ENCODE measurements around the gene MPRIP. TPM values are rescaled to one million over a fixed set of nuclear protein-coding genes. Genes with fewer than 3 reads are reported as not detected.

Gene MPRIP
- total RNA-seq, 1 experiment from 2014 or later: 258 TPM

DNA sequence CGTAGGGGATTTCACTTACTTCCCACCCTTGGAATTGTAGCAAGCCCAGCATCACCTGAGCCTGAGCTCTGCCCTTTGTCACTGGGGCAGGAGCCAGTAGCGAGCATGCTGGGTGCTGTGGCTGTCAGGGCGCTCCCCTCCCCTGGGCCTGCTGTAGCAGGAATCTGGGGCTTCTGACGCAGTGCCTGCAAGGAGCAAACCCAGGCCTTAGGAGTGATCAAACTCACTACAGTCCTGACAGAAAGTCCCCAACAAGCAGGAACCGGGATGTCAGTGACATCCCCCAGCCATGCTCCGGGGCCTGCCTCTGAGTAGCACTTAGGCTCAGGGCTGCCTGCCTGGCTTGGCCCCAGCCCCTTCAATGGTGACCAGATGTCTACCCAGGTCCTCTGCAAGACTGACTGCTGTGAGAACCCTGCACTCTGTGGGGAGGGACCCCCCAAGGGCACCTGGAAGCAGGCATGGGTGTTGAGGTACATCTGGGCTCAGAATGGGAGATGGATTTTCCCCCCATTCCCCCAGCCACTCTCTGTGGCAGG is 140.4 kb downstream of the MPRIP start:
- peaks cover 21 to 37% of the 10 kb centered on the region in 2 experiments for H3K36me3 ChIP-seq (ENCODE audit: control insufficient read depth in 1 of 2, insufficient read depth in 2 of 2, low read length in 2 of 2)
- no peak for ATAC-seq
- no TSS peak for BruUV-seq (replicated peaks)

More for the DNA sequence above, 140.4 kb downstream of the MPRIP start:
- Histone ChIP-seq H3K9ac (ENCODE audit: low read length) (no peak overlapping the region), H3K79me2 (ENCODE audit: insufficient read depth, low read length) (no peaks in the 10 kb centered on the region), H2AFZ (ENCODE audit: low read depth, low read length, poor library complexity, severe bottlenecking) (no peak overlapping the region), H3K27me3 (ENCODE audit: insufficient read depth, low read length) (no peaks in the 10 kb centered on the region), H4K20me1 (ENCODE audit: insufficient read depth) (no peaks in the 10 kb centered on the region), H3K4me2 (ENCODE audit: low read length) (no peak overlapping the region), H3K9me2 (ENCODE audit: insufficient read depth) (no peaks in the 10 kb centered on the region), H3K4me1 (ENCODE audit: control insufficient read depth in 1 of 2, insufficient read depth in 2 of 2, low read length in 2 of 2) (peaks cover 4 to 6% of the 10 kb centered on the region in 2 experiments; a peak in 2 of 4 replicates), H3K27ac (ENCODE audit: low read depth, low read length) (no peak overlapping the region), H3K4me3 (replicated peaks in 1 of 2; ENCODE audit: low read depth in 1 of 2, low read length in 2 of 2) (no peak overlapping the region), H3K9me3 (ENCODE audit: control insufficient read depth in 1 of 2, insufficient read depth in 1 of 2, low read depth in 1 of 2, low read length in 2 of 2) (no peaks in the 10 kb centered on the region)
- no peak for TF ChIP-seq TCF7L2 (IDR thresholded peaks at IDR 0.05; ENCODE audit: borderline replicate concordance, extremely low read depth, insufficient read depth, insufficient read length)
- no peak for TF ChIP-seq YY1 (IDR thresholded peaks at IDR 0.05; ENCODE audit: extremely low read depth, insufficient replicate concordance, low read depth, low read length)
- no peak for TF ChIP-seq EZH2phosphoT487 (IDR thresholded peaks at IDR 0.05; ENCODE audit: borderline replicate concordance)
- TF ChIP-seq MAX (IDR thresholded peaks at IDR 0.05): no peak
- no peak for TF ChIP-seq EGR1 (IDR thresholded peaks at IDR 0.05; ENCODE audit: low read depth)
- TF ChIP-seq JUND (IDR thresholded peaks at IDR 0.05): no peak
- TF ChIP-seq FOSL1 (IDR thresholded peaks at IDR 0.05; ENCODE audit: low read depth): no peak
- TF ChIP-seq, protein P1, sequence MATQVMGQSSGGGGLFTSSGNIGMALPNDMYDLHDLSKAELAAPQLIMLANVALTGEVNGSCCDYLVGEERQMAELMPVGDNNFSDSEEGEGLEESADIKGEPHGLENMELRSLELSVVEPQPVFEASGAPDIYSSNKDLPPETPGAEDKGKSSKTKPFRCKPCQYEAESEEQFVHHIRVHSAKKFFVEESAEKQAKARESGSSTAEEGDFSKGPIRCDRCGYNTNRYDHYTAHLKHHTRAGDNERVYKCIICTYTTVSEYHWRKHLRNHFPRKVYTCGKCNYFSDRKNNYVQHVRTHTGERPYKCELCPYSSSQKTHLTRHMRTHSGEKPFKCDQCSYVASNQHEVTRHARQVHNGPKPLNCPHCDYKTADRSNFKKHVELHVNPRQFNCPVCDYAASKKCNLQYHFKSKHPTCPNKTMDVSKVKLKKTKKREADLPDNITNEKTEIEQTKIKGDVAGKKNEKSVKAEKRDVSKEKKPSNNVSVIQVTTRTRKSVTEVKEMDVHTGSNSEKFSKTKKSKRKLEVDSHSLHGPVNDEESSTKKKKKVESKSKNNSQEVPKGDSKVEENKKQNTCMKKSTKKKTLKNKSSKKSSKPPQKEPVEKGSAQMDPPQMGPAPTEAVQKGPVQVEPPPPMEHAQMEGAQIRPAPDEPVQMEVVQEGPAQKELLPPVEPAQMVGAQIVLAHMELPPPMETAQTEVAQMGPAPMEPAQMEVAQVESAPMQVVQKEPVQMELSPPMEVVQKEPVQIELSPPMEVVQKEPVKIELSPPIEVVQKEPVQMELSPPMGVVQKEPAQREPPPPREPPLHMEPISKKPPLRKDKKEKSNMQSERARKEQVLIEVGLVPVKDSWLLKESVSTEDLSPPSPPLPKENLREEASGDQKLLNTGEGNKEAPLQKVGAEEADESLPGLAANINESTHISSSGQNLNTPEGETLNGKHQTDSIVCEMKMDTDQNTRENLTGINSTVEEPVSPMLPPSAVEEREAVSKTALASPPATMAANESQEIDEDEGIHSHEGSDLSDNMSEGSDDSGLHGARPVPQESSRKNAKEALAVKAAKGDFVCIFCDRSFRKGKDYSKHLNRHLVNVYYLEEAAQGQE (IDR thresholded peaks at IDR 0.05; ENCODE audit: low read depth): no peak
- no peak for TF ChIP-seq POLR2A (IDR thresholded peaks at IDR 0.05; ENCODE audit: borderline replicate concordance, extremely low read depth, insufficient read depth, insufficient read length)
- TF ChIP-seq ZBTB33 (IDR thresholded peaks at IDR 0.05; ENCODE audit: extremely low read depth, insufficient replicate concordance, low read length): no peak
- no peak for TF ChIP-seq ELF1 (IDR thresholded peaks at IDR 0.05; ENCODE audit: borderline replicate concordance, low read depth)
- no peak for TF ChIP-seq RAD21 (IDR thresholded peaks at IDR 0.05; ENCODE audit: low read depth)
- TF ChIP-seq, protein P2, sequence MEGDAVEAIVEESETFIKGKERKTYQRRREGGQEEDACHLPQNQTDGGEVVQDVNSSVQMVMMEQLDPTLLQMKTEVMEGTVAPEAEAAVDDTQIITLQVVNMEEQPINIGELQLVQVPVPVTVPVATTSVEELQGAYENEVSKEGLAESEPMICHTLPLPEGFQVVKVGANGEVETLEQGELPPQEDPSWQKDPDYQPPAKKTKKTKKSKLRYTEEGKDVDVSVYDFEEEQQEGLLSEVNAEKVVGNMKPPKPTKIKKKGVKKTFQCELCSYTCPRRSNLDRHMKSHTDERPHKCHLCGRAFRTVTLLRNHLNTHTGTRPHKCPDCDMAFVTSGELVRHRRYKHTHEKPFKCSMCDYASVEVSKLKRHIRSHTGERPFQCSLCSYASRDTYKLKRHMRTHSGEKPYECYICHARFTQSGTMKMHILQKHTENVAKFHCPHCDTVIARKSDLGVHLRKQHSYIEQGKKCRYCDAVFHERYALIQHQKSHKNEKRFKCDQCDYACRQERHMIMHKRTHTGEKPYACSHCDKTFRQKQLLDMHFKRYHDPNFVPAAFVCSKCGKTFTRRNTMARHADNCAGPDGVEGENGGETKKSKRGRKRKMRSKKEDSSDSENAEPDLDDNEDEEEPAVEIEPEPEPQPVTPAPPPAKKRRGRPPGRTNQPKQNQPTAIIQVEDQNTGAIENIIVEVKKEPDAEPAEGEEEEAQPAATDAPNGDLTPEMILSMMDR (IDR thresholded peaks at IDR 0.05 in 2 of 3, conservative IDR thresholded peaks at IDR 0.05 in 1 of 3; ENCODE audit: borderline replicate concordance in 1 of 3, insufficient read depth in 1 of 3, low read depth in 2 of 3, low read length in 2 of 3): no peak
- TF ChIP-seq ZFX (IDR thresholded peaks at IDR 0.05): no peak
- TF ChIP-seq SIN3A (IDR thresholded peaks at IDR 0.05; ENCODE audit: low read depth): no peak
- intact Hi-C loops (cut with micrococcal nuclease): no loop called here
- ChIA-PET CTCF (no interaction called here), POLR2A (no interaction called here), RAD21 (ENCODE audit: low non-redundant PET in 1 of 2, low total read pairs in 2 of 2, uncharacterized antibody in 2 of 2, unreplicated experiment in 2 of 2) (no interaction called here)
- no peak for DNase-seq (ENCODE audit: low read depth, low spot score)
